GM21515 (cell line): ENCODE measurements around the gene ZFHX2.
"Not testable (repeated sequence)": the region's sequence is repeated elsewhere in the genome, so short reads cannot be mapped to it uniquely, and the experiment has no call there.

ENCODE experiments used
- ATAC-seq: cut with Tn5 transposase; IDR thresholded peaks from one replicate; pipeline ENCODE4 v1.9.1; 2021; ENCODE audit not compliant: unreplicated experiment

ZFHX2 gene

DNA sequence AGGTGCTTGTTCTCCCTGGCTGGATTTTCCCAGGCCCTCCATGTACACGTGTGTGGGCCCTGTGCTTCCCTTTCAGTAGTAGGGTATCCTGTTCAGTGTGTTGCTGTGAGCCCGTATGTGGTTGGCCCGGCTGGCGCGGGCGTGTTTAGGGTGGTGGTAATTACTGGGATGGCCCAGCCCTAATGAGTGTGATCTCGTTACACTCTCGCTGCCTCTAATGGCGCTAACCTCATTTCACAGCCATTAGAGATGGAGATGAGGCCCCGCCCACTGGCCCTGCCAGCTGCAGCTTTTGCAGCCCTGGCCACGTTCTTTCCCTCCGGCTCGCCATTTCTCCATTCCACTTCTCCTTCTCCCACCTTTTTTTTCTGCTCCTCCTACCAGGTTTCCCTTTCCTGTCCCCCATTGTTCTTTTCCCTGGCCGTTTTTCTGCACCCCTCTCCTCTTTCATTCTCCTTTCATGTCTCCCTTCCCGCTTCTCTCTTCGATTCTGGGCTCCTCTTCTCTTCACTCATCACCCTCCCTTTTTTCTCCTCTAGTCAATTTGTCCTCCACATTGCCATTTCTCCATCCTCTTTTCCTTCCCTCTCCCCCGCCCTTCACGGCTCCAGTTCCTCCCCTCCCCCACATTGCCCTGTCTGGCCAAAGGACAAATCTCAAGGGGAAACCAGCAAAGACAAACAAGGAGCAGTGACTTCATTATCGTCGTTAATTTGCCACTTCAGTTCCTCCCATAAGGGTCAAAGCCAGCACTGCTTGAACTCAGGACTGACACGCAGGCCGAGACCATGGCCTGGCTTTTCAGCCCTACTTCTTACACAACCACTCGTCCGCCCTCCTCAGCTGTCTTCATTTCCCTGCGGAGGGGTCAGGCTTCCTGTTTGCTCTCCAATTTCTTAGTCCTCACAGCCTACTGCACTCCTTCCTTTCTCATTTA lies 6.8 kb downstream of the ZFHX2 start:
- no peak for ATAC-seq

DNA sequence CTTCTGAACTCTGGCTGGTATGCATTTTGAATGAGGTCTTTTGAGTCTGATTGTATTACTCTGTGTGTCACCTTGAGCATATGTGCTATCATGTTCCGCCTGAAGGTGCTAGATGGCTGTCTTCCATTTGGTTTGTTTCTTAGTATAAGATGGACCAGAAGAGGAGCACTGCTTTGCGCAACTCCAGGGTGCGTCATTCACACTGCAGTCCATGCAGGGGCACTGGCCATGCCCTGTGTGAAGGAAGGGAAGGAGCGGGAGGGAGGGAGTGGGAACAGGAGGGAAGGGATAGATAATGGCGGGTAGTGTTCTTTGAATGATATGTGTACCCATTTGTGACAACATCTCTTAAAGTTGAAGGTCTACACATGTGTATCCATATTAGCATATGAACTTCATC lies 8.2 kb downstream of the ZFHX2 start:
- no peak for ATAC-seq

DNA sequence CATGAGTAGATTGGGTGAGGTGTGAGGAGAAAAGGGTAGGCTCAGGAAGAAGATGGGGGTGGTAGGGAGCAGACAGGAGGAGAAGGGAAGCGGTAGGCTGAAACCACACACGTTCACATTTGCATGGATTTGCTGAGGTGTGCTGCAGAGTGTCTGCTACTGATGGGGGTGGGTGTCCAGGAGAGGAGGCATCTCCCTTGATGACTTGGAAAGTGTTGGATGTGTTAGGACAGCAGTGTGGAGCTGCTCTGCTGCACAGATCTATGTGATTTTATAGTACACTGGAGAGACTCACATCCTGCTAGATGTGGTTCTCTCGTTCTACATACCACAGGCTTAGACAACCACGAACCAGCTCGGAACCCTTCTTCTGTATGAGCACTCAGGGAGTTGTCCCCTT lies 9.3 kb downstream of the ZFHX2 start:
- no peak for ATAC-seq

DNA sequence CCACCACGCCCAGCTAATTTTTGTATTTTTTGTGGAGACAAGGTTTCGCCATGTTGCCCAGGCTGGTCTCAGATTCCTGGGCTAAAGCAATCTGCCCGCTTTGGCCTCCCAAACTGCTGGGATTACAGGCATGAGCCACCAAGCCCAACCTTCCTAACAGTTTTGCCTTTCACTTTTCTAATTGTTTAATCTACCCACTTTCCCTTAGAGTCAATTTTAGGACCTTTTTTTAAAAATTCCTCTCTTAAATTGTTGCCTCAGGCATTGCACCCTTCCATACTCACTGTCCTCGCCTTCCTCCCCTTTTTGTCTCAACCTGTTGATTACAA lies 11.5 kb downstream of the ZFHX2 start:
- no peak for ATAC-seq

DNA sequence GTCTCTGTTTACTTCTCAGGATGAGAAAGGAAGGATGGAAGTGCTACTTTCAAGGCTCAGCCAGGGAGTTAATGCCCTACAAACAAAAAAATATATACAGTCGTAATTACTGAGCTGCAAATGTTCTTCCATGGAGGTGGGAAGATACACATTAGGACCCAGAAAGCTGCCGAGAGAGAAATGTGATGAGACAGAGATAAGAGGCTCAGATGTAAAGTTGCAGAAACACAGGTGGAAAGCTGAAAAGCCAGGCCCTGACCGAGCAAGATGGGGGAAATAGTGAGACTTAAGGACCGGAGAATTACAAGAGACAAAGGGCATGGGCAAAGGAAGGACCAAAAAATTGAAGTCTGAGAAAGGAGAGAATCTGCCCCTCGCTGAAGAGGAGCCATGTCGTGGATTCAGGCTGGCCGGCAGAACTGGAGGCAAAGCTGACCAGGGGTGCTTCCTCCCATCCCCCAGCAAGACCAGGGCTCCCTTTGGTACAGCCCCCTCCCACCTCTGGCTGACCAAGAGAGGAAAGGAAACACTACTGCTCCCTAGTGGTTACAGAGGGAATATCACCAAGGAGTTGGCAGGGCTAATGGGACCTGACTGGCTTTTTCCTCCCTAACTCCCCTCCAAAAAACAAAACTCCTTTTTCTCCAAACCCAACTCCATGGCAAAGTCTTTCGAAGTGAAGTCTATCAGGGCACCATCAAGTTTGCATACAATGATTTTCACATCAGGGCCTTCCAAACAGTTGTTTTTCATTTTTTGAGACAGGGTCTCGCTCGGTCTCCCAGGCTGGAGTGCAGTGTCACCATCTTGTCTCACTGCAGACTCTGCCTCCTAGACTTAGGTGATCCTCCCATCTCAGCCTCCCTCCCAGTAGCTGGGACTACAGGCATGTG lies 12.1 kb downstream of the ZFHX2 start:
- no peak for ATAC-seq

DNA sequence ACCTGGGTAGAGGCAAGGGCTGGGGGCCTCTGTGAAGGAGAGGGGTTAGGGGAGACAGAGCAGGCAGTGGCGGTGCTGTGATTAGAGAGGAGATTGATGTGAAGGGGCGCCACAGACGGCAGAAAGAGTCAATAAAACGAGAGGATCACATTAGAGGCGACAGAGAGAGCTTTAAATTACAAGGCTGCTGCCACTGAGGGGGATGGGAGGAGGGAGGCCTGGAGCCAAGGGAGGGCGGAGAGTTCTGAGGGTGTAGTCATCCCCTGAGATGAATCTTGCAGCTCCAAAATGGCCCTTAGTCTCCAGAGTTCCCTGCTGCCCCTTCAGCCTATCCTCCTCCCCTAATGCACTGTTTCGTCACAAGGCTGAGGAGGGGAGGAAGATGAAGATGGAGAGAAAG lies 12.8 kb downstream of the ZFHX2 start:
- ATAC-seq: no peak

DNA sequence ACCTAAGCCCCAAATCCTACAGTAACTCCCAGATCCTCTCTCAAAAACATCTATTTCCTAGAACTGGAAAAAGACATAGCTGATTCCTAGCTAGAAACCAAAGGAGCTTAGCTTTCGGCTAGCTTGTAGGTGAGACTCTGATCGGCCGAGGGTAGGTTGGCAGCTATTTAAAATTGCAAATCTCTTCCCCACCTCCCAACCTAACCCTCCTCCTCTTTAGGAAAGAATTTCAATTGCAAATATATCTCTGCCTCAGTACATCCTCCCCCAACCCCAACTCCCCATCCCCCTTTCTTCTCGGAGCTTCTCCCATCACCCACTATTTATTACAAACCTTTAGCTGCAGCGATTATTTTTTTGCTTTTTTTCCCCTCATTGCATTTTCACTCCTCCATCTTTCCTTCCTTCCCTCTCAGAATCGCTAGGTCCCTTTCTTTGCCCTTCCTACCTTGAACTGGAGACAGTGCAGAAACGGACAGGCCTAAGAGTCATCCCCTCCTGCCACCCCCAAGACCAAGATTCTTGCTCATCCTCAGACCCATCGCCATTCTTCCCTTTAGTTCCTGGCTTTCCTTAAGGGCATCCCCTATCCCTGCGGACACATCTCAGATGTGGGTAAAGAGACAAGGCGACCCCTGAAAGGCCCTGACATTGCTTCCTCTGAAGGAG lies 13.4 kb downstream of the ZFHX2 start:
- ATAC-seq: no peak

DNA sequence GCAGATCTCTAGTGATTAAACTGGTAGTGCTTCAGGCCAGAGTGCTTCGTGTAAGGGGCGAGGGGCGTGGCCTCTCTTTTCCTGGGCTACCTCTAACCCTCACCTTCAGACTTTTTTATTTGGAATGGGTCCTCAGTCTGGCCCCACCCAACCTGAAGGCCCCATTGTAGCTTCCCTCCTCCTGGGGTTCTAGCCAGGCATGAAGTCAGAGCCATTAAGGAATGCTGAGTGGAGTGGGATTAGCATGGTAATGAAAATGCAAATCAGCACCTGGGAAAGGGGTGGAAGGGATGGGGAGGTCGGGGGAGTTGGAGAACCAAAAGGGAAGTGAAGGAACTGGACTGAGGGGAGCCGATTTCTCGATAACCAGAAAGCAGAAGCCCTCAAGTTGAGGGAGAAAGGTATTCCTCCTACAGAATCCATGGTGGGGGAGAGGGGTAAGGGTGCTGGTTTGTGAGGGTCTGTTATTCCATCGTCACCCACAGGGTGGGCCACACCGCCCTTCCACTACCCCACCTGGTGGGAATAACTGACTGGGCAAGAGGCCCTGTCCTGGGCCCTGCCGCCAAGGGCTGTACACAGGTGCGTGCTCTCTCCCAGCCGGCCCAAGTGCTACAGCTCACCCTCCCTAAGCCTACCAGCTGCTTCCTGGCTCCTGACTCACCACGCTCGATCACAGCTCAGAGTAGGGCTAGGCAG lies 14.1 kb downstream of the ZFHX2 start:
- no peak for ATAC-seq

DNA sequence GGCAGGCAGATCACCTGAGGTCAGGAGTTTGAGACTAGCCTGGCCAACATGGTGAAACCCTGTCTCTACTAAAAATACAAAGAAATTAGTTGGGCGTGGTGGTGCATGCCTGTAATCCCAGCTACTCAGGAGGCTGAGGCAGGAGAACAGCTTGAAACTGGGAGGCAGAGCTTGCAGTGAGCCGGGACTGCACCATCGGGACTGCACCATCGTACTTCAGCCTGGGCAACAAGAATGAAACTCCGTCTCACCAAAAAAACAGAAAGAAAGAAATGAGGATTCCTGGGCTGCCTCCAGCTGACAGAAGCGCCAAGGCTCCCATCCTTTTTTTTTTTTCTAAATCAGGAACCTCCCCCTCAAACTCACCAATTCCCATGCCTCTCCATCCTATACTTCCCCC lies 14.7 kb downstream of the ZFHX2 start:
- ATAC-seq: not testable (repeated sequence)

DNA sequence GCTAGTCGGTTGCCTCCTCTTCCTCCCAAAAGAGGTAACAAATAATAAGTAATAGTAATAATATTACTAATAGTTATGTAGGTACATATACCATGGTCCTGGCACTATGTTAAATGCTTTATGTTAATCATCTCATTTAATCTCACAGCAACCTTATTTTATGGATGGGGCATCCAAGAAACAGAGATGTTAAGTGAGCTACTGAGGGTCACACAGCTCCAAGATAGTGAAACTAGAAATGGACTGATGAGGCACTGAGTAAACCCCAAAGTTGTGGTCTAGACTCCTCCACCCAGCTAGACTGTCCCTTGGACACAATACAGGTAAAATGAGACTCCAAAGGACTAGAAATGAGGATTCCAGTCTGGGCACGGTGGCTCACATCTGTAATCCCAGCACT lies 15.1 kb downstream of the ZFHX2 start:
- no peak for ATAC-seq

DNA sequence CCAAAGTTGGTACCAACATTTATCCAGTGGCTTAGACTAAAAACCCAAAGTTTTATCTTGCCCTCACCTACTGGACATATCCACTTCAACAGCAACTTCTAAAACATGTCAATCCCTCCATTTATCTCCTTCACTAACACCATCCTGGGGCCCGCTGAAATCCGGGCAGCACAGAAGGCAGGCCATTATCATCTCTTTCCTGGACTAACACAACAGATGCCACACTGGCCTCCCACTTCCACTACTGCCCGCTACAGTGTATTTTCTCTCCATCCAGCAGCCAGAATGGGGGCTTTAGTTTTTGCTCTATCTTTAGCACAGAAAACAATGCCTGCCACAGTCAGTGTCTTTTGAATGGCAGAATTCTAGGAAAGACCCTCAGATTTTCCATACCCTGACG lies 15.6 kb downstream of the ZFHX2 start:
- ATAC-seq: no peak

DNA sequence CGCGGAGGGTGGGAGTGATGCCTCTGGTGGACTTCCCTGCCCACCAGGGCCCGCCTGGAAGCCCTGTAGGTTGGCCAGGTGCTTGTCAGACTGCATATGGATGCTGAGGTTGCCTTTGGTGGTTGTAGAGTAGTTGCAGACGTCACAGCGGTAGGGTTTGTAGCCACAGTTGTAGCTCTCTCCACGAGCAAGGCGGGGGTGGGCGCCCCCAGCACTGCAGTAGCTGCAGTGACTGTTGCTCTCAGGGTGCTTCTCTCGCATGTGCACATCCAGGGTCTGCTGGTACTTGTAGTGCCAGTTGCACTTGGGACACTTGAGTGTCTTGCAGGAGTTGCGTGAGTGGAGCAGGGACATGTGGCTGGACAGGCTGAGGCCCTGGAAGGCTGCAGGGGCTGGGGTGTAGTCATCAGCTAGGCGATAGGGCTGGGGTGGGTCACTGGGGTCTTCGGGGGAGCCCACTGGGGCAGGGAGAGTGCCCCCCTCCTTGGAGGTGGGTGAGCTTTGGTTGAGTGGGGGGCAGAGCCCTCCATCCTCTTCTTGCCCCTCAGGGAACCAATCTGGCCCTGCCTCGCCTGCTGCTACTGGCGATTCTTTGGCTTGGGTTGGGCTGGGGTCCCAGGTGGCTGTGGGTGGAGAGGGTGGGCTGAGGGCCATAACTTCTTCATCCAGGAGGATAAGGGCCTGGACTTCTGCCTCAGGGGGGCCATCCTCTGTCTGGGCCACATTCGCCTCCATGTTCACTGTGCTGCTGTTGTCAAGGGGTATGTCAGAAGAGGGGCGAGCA lies 17.7 kb downstream of the ZFHX2 start:
- ATAC-seq: no peak

DNA sequence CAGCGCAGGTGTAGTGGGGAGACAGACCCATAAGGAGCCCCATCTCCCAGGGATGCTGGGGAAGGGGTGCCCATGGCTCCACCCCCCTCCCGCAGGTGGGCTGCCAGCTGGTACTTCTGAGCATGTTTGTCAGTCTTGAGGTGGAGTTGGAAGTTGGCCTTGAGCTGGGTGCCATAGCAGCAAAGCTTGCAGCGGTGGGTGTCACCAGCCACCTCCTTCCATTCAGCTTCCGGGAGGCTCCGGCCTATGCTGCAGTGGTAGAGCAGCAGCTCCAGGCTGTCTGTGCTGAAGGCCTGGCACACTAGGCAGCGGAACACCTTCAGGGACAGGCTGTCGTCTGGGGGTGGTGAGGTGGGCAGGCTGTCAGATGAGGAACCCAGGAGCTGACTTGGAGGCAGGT lies 18.9 kb downstream of the ZFHX2 start:
- no peak for ATAC-seq

DNA sequence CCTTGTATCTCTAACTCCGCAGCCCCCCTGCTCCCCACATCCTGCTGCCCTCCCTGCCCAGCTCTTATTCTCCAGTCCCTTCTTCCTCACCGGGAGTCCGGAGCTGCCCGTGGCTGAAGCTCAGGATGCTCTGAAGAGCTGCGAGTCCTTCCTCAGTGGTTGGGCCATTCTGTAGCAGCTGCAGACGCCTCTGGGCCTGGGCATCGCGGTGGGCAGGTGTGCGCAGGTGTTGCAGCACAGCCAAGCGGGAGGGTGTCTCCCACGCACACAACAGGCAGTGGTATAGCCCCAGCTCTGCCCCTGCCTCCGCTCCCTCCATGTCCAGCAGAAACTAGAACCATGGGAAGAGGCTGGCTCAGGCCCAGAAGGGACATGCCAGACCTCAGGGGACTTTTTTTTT lies 20.2 kb downstream of the ZFHX2 start:
- ATAC-seq: no peak

DNA sequence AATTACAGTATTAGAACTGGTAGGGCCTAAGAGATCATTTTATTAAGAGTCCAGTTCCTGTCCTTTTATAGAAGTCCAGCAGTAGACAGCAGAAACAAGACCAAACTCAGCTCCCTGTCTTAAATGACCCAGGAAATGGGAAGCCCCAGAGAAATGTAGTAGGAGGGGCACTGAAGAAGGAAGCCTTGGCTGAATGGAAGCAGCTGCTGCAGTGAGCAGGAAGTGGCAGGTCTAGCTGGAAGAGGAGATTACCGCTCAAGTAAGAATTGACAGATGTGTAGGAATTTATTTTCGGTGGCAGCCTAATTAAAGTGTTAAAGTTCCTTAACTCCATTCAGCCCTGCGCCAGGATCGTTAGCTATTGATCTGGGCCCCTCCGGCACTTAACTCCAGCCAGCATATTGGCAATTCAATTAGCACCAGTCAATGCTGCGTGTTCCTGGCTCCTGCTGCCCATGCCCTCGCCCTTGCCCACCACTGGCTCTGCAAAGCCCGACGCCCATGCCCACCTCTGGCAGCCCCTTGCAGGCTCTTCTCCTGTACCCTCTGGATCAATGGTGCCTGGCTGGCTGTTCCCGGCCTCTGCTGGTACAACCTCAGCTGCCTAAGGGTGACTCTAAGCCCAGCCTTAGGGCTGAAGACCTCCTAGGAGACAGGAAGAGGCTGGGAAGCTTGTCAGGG lies 21.1 kb downstream of the ZFHX2 start:
- ATAC-seq: no peak

DNA sequence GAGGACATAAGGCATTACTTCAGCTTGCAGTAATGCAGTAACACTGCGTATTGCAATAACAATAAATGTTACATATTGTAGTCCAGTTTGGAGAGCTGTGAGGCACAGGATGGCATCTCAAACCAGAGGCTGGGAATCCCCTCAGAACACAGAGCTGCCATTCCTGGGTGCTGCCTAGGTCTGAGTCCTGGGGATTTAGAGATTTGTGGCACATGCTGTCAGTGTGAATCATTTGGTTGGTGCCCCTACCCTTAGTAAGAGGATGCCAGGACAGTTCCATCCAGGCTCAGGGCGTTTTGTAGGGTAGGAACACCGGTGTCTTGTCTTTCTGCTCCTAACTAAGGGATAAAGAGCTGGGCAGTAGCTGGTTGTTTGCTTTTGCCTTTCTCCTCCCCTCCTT lies 22.5 kb downstream of the ZFHX2 start:
- ATAC-seq: no peak

DNA sequence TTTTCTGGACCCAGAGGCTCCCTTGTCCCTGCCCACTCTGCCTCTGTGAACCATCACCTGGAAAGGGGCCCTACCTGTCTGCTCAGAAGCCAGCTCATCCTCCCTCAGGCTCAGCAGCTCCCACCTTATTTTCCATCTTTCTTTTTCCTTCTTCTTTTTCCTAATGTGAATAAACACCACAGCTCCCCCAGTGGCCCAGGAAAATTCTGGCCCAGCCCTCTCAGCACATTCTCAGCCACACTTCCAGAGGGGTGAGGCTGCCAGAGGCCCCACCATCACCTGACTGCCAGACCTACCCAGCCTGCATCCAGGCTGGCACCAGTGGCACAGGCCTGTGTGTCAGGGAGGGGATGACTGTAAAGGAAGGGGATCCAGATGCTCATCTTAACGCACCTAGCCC lies 23.0 kb downstream of the ZFHX2 start:
- no peak for ATAC-seq

DNA sequence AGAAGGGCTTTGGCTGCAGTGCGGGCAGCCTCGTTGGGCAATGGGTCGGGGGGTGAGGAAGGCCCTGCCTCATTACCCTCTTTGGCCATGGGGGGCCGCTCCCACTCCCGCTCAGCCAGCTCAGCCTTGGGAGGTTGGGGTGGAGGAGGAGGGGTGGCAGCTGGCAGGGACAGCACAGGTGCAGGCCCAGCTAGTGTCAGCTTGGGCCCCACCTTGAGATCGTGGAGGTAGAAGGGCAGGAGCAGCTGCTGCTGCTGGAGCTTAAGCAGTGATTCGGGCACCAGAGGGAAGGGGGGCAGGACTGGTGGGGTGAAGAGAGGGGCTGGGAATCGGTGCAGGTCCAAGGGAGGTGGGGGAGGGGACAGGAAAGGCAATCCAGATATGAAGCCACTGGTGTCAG lies 26.0 kb downstream of the ZFHX2 start:
- ATAC-seq: no peak

DNA sequence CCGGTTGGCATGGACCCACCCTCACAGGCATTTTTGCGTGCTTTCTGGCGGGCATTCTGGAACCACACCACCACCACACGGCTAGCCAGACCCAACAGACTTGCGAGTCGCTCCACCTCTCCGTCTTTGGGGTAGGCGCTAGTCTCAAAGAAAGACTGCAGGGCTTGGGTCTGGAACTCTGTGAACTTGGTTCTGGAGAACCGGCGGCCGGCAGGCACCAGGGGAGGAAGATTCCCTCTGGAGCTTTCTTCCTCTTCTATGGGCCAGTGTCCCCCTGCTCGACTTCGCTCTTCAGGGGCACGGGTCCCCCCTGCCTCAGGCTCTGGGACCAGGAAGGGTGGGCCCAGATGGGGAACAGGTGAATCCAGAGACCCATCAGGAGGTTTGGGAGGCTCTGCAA lies 26.6 kb downstream of the ZFHX2 start:
- no peak for ATAC-seq
